Lower leg skin (tissue), 4 donors: ENCODE results near the gene ALPI. TPM values are rescaled to one million over a fixed set of nuclear protein-coding genes. Genes with fewer than 3 reads are reported as not detected.

ENCODE experiments used
- DNase-seq, 2 donors: peaks; one replicate each; pipeline ENCODE4 v3.0.0-alpha.2; 2019; ENCODE audit warnings: low spot score in 2 of 2
- H3K4me3 ChIP-seq: fragments of 200-600 bp; sonication (generic); 2 replicates; pipeline ENCODE4 v1.5.1; 2017; ENCODE audit warnings: mild to moderate bottlenecking, low read depth; ENCODE audit not compliant: poor library complexity, severe bottlenecking
- POLR2A ChIP-seq, 2 donors: fragments of 450-650 bp; IDR thresholded peaks; one replicate each; pipeline ENCODE4 v1.6.1; 2016 to 2017; ENCODE audit warnings: antibody characterized with exemption in 2 of 2, mild to moderate bottlenecking in 1 of 2, moderate library complexity in 1 of 2
- WGBS, 2 donors: methylation state at CpG; one replicate each; pipeline ENCODE4 v1.1.5; 2018; 5-methylcytosine and 5-hydroxymethylcytosine counted together
- intact Hi-C: fragments of 100-400 bp; cut with DNase I; formaldehyde crosslinking; loops from one replicate; pipeline ENCODE4 v1.15.0; 2023; ENCODE audit warnings: low total_unique reads
- total RNA-seq, 4 donors: library from RNA; depleted of rRNA; stranded (reverse); fragments of >200 nt; gene quantifications; one replicate each; pipeline ENCODE4 v1.1.0, GENCODE V29; 2016
- TF ChIP-seq, protein P1 (sequence below), 3 donors: fragments of 450-650 bp; IDR thresholded peaks; one replicate each; pipeline ENCODE4 v1.5.1; 2016; ENCODE audit warnings: antibody characterized with exemption in 3 of 3, mild to moderate bottlenecking in 3 of 3, moderate library complexity in 2 of 3

Gene ALPI
- total RNA-seq, 4 donors from 2014 or later = not detected

- intact Hi-C loops = no loop called here
- 88 to 96% methylated on average over 9 to 10 of the region's 10 CpGs for WGBS, 2 donors
- DNase-seq = no peak
- H3K4me3 ChIP-seq = no peak overlapping the region
- TF ChIP-seq, protein P1, sequence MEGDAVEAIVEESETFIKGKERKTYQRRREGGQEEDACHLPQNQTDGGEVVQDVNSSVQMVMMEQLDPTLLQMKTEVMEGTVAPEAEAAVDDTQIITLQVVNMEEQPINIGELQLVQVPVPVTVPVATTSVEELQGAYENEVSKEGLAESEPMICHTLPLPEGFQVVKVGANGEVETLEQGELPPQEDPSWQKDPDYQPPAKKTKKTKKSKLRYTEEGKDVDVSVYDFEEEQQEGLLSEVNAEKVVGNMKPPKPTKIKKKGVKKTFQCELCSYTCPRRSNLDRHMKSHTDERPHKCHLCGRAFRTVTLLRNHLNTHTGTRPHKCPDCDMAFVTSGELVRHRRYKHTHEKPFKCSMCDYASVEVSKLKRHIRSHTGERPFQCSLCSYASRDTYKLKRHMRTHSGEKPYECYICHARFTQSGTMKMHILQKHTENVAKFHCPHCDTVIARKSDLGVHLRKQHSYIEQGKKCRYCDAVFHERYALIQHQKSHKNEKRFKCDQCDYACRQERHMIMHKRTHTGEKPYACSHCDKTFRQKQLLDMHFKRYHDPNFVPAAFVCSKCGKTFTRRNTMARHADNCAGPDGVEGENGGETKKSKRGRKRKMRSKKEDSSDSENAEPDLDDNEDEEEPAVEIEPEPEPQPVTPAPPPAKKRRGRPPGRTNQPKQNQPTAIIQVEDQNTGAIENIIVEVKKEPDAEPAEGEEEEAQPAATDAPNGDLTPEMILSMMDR (IDR thresholded peaks at IDR 0.05) = no peak
- TF ChIP-seq POLR2A (IDR thresholded peaks at IDR 0.05) = no peak
Measured at GRCh38 chr2:232483311-232483922, 27.5 kb downstream of the ALPI start.

- DNase-seq = no peak
- TF ChIP-seq, protein P1 (IDR thresholded peaks at IDR 0.05) = no peak
- no peak for TF ChIP-seq POLR2A (IDR thresholded peaks at IDR 0.05)
- H3K4me3 ChIP-seq = no peak overlapping the region
- 91 to 92% methylated on average over 17 to 19 of the region's 19 CpGs for WGBS, 2 donors
- intact Hi-C loops = no loop called here
Measured at GRCh38 chr2:232483923-232484627, 28.1 kb downstream of the ALPI start.

DNA sequence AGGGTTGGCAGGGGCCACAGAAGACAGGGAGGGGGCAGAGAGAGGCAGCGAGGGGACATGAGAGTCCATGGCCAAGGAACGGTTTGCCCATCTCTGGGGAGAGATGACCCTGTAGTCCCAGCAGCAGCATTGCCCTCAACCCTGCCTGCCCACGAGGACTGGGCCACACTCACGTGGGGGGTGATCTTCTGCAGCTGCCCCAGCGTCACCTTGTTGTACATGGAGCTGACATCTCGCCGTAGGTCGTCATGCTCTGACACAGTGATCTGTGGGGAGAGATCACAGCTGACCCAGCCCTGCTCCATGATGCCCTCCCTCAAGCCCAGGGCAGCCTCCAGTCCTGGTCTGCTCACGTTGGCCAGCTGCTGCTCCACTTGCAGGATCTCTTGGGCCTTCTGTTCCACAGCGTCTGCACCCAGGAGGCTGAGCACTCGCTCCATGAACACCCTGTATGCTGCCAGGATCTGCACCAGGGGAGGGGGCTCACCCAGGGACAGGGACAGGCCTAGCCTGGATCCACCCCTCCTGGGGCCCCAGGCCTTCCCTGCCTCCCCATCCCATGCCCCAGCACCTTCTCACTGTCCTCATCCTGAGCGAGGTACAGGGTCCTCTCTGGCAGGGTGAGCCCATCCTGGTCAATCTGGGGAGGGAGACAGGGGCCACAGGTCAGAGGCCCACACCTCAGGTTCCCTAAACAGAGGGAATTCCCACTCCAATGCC, 28.8 kb downstream of the ALPI start:
- no peak for TF ChIP-seq POLR2A (IDR thresholded peaks at IDR 0.05)
- 80 to 84% methylated on average over 11 to 12 of the region's 12 CpGs for WGBS, 2 donors
- DNase-seq = no peak
- intact Hi-C loops = no loop called here
- H3K4me3 ChIP-seq = no peak overlapping the region

- DNase-seq = no peak
- no peak for TF ChIP-seq POLR2A (IDR thresholded peaks at IDR 0.05)
- TF ChIP-seq, protein P1 (IDR thresholded peaks at IDR 0.05) = no peak
- intact Hi-C loops = no loop called here
- 7 to 13% methylated on average over 22 of the region's 22 CpGs for WGBS, 2 donors
- no peak overlapping the region for H3K4me3 ChIP-seq
Measured at GRCh38 chr2:232485348-232485756, 29.4 kb downstream of the ALPI start.

- TF ChIP-seq, protein P1 (IDR thresholded peaks at IDR 0.05) = no peak
- no peak for TF ChIP-seq POLR2A (IDR thresholded peaks at IDR 0.05)
- WGBS, 2 donors = 1 to 2% methylated on average over 36 to 89 of the region's 111 CpGs
- DNase-seq = no peak
- H3K4me3 ChIP-seq = no peak overlapping the region
- intact Hi-C loops = no loop called here
Measured at GRCh38 chr2:232485757-232486557, 30.0 kb downstream of the ALPI start.
